Lower leg skin (tissue), 3 donors: ENCODE results near the gene MED29.

Experiments
- POLR2A ChIP-seq, 2 donors: fragments of 450-650 bp; IDR thresholded peaks; one replicate each; pipeline ENCODE4 v1.6.1; 2016 to 2017; ENCODE audit warnings: antibody characterized with exemption in 2 of 2, mild to moderate bottlenecking in 1 of 2, moderate library complexity in 1 of 2
- TF ChIP-seq, protein P1 (sequence below), 3 donors: fragments of 450-650 bp; IDR thresholded peaks; one replicate each; pipeline ENCODE4 v1.5.1; 2016; ENCODE audit warnings: antibody characterized with exemption in 3 of 3, mild to moderate bottlenecking in 3 of 3, moderate library complexity in 2 of 3

- TF ChIP-seq, protein P1, sequence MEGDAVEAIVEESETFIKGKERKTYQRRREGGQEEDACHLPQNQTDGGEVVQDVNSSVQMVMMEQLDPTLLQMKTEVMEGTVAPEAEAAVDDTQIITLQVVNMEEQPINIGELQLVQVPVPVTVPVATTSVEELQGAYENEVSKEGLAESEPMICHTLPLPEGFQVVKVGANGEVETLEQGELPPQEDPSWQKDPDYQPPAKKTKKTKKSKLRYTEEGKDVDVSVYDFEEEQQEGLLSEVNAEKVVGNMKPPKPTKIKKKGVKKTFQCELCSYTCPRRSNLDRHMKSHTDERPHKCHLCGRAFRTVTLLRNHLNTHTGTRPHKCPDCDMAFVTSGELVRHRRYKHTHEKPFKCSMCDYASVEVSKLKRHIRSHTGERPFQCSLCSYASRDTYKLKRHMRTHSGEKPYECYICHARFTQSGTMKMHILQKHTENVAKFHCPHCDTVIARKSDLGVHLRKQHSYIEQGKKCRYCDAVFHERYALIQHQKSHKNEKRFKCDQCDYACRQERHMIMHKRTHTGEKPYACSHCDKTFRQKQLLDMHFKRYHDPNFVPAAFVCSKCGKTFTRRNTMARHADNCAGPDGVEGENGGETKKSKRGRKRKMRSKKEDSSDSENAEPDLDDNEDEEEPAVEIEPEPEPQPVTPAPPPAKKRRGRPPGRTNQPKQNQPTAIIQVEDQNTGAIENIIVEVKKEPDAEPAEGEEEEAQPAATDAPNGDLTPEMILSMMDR (IDR thresholded peaks at IDR 0.05) = no peak
- TF ChIP-seq POLR2A (IDR thresholded peaks at IDR 0.05) = no peak
Observed at GRCh38 chr19:39381910-39382611, 9.1 kb upstream of the MED29 start.
